Measurements from ENCODE around the gene SIVA1. TPM values are rescaled to one million over a fixed set of nuclear protein-coding genes. Genes with fewer than 3 reads are reported as not detected.

The SIVA1 gene
- total RNA-seq, 2 experiments from 2014 or later = 97.6 to 109 TPM

- Mint-ChIP-seq H3K36me3 (peaks cover 18% of the 10 kb centered on the region), H3K27me3 (no peaks in the 10 kb centered on the region), H3K27ac (peak overlapping the region; percentile 80), H3K4me3 (peak overlapping the region; percentile 87), H3K4me1 (ENCODE audit: low read depth) (peaks cover 24% of the 10 kb centered on the region), H3K9me3 (peaks cover 2% of the 10 kb centered on the region)
- ChIA-PET POLR2A (interaction anchor here (1.1 to 2.2 kb wide), 5 partner anchors 26 to 233 kb away, joined by 3 to 9 read pairs (median 5); no protein-coding TSS in a partner anchor), CTCF (interaction anchor here (0.7 to 5.0 kb wide), 11 partner anchors 13 to 312 kb away, joined by 3 to 47 read pairs (median 3); partner anchors contain the start of gene ADSS1)
- DNase-seq = no peak
- intact Hi-C loops (cut with micrococcal nuclease) = loop anchor here (1.0 to 5.0 kb wide), 6 partner anchors 27 to 739 kb away; partner anchors contain the start of genes ADSS1, BRF1, GPR132 and TEDC1
These were observed 1.2 kb upstream of the SIVA1 start for GRCh38 chr14:104751539-104752422.

GRCh38 chr14:104752423-104752734, 568 bp upstream of the SIVA1 start:
- Mint-ChIP-seq H3K4me1 (ENCODE audit: low read depth) (peaks cover 24% of the 10 kb centered on the region), H3K36me3 (peaks cover 18% of the 10 kb centered on the region)
- POLR2A ChIA-PET = interaction anchor here (1.1 to 2.2 kb wide), 6 partner anchors 27 to 232 kb away, joined by 3 to 9 read pairs (median 5); no protein-coding TSS in a partner anchor

GRCh38 chr14:104753528-104754212, 723 bp downstream of the SIVA1 start:
- H3K4me1 Mint-ChIP-seq (ENCODE audit: low read depth) = peaks cover 24% of the 10 kb centered on the region
- POLR2A ChIA-PET = interaction anchor here (1.0 to 2.2 kb wide), 4 partner anchors 11 to 76 kb away, joined by 4 to 9 read pairs (median 6); no protein-coding TSS in a partner anchor
- peak overlapping the region; percentile 69 for H3K27ac Mint-ChIP-seq
- peaks cover 2% of the 10 kb centered on the region for H3K9me3 Mint-ChIP-seq
- CTCF ChIA-PET = interaction anchor here (1.4 to 5.0 kb wide), 4 partner anchors 11 to 73 kb away, joined by 3 to 47 read pairs (median 11); no protein-coding TSS in a partner anchor
- DNase-seq = peak; percentile 26
- intact Hi-C loops (cut with micrococcal nuclease) = loop anchor here (2.0 to 5.0 kb wide), 3 partner anchors 76 to 737 kb away; partner anchors contain the start of genes BRF1 and TEDC1
- no peaks in the 10 kb centered on the region for H3K27me3 Mint-ChIP-seq
- H3K36me3 Mint-ChIP-seq = peaks cover 24% of the 10 kb centered on the region
- H3K4me3 Mint-ChIP-seq = peak overlapping the region; percentile 87

More at GRCh38 chr14:104752423-104752734, 568 bp upstream of the SIVA1 start:
- intact Hi-C loops (cut with micrococcal nuclease) = loop anchor here (1.0 to 5.0 kb wide), 6 partner anchors 28 to 738 kb away; partner anchors contain the start of genes ADSS1, BRF1, GPR132 and TEDC1
- peak overlapping the region; percentile 80 for H3K27ac Mint-ChIP-seq
- CTCF ChIA-PET = interaction anchor here (0.6 to 5.0 kb wide), 10 partner anchors 12 to 844 kb away, joined by 3 to 47 read pairs (median 3); no protein-coding TSS in a partner anchor
- H3K9me3 Mint-ChIP-seq = peaks cover 2% of the 10 kb centered on the region
- H3K27me3 Mint-ChIP-seq = no peaks in the 10 kb centered on the region
- H3K4me3 Mint-ChIP-seq = peak overlapping the region; percentile 87
- no peak for DNase-seq

- Mint-ChIP-seq H3K27me3 (no peaks in the 10 kb centered on the region), H3K4me3 (peak overlapping the region; percentile 87), H3K27ac (peak overlapping the region; percentile 69), H3K36me3 (peaks cover 24% of the 10 kb centered on the region), H3K4me1 (ENCODE audit: low read depth) (peaks cover 24% of the 10 kb centered on the region), H3K9me3 (peaks cover 2% of the 10 kb centered on the region)
- no peak for DNase-seq
- ChIA-PET CTCF (interaction anchor here (3.5 to 5.0 kb wide), 2 partner anchors 14 to 72 kb away, joined by 19 to 47 read pairs; no protein-coding TSS in a partner anchor), POLR2A (interaction anchor here (1.8 to 2.2 kb wide), 2 partner anchors 40 to 76 kb away, joined by 6 to 9 read pairs; no protein-coding TSS in a partner anchor)
- intact Hi-C loops (cut with micrococcal nuclease) = loop anchor here (5.0 kb wide), 2 partner anchors 77 to 548 kb away; partner anchors contain the start of gene BRF1
These were observed 1.4 kb downstream of the SIVA1 start for GRCh38 chr14:104754213-104754851.

- peaks cover 2% of the 10 kb centered on the region for H3K9me3 Mint-ChIP-seq
- peaks cover 24% of the 10 kb centered on the region for H3K4me1 Mint-ChIP-seq (ENCODE audit: low read depth)
- H3K27ac Mint-ChIP-seq = no peak overlapping the region
- no peak overlapping the region for H3K4me3 Mint-ChIP-seq
- no peaks in the 10 kb centered on the region for H3K27me3 Mint-ChIP-seq
- DNase-seq = no peak
- intact Hi-C loops (cut with micrococcal nuclease) = no loop called here
- POLR2A ChIA-PET = no interaction called here
- CTCF ChIA-PET = interaction anchor here (0.5 to 5.0 kb wide), 3 partner anchors 12 to 59 kb away, joined by 3 to 47 read pairs (median 3); no protein-coding TSS in a partner anchor
- peaks cover 28% of the 10 kb centered on the region for H3K36me3 Mint-ChIP-seq
These were observed 2.7 kb downstream of the SIVA1 start for GRCh38 chr14:104755621-104756020.

GRCh38 chr14:104756477-104757237, 3.7 kb downstream of the SIVA1 start:
- no peak for DNase-seq
- peaks cover 22% of the 10 kb centered on the region for H3K4me1 Mint-ChIP-seq (ENCODE audit: low read depth)
- intact Hi-C loops (cut with micrococcal nuclease) = no loop called here
- H3K27me3 Mint-ChIP-seq = no peaks in the 10 kb centered on the region
- no peak overlapping the region for H3K27ac Mint-ChIP-seq
- no peaks in the 10 kb centered on the region for H3K9me3 Mint-ChIP-seq
- POLR2A ChIA-PET = no interaction called here
- CTCF ChIA-PET = interaction anchor here (0.5 to 2.0 kb wide), 3 partner anchors 12 to 58 kb away, joined by 3 to 7 read pairs (median 3); no protein-coding TSS in a partner anchor
- H3K36me3 Mint-ChIP-seq = peaks cover 35% of the 10 kb centered on the region
- H3K4me3 Mint-ChIP-seq = no peak overlapping the region

- H3K36me3 Mint-ChIP-seq = peaks cover 37% of the 10 kb centered on the region
- ChIA-PET POLR2A (no interaction called here), CTCF (interaction anchor here (2.0 kb wide), 1 partner anchor 12 kb away, joined by 7 read pairs; no protein-coding TSS in a partner anchor)
- no peaks in the 10 kb centered on the region for H3K9me3 Mint-ChIP-seq
- DNase-seq = no peak
- intact Hi-C loops (cut with micrococcal nuclease) = no loop called here
- H3K4me1 Mint-ChIP-seq (ENCODE audit: low read depth) = peaks cover 22% of the 10 kb centered on the region
- no peak overlapping the region for H3K27ac Mint-ChIP-seq
- H3K27me3 Mint-ChIP-seq = no peaks in the 10 kb centered on the region
- H3K4me3 Mint-ChIP-seq = no peak overlapping the region
These were observed 4.3 kb downstream of the SIVA1 start for GRCh38 chr14:104757238-104757585.

- no peak for DNase-seq
- ChIA-PET POLR2A (no interaction called here), CTCF (interaction anchor here (2.0 kb wide), 1 partner anchor 11 kb away, joined by 7 read pairs; no protein-coding TSS in a partner anchor)
- peaks cover 39% of the 10 kb centered on the region for H3K36me3 Mint-ChIP-seq
- intact Hi-C loops (cut with micrococcal nuclease) = no loop called here
- no peaks in the 10 kb centered on the region for H3K27me3 Mint-ChIP-seq
- H3K27ac Mint-ChIP-seq = no peak overlapping the region
- H3K4me1 Mint-ChIP-seq (ENCODE audit: low read depth) = peaks cover 22% of the 10 kb centered on the region
- no peak overlapping the region for H3K4me3 Mint-ChIP-seq
- no peaks in the 10 kb centered on the region for H3K9me3 Mint-ChIP-seq
These were observed 4.9 kb downstream of the SIVA1 start for GRCh38 chr14:104757681-104758392.

GRCh38 chr14:104758981-104759969, 6.3 kb downstream of the SIVA1 start:
- DNase-seq = no peak
- Mint-ChIP-seq H3K9me3 (no peaks in the 10 kb centered on the region), H3K36me3 (peaks cover 30% of the 10 kb centered on the region), H3K27ac (no peak overlapping the region), H3K4me1 (ENCODE audit: low read depth) (peaks cover 14% of the 10 kb centered on the region), H3K4me3 (no peak overlapping the region), H3K27me3 (no peaks in the 10 kb centered on the region)
- ChIA-PET CTCF (interaction anchor here (1.5 kb wide), 1 partner anchor 9 kb away, joined by 5 read pairs; no protein-coding TSS in a partner anchor), POLR2A (interaction anchor here (1.5 kb wide), 1 partner anchor 42 kb away, joined by 3 read pairs; the partner anchor contains the start of gene ZBTB42)
- intact Hi-C loops (cut with micrococcal nuclease) = no loop called here
